Cardiac fibroblast (primary cell): ENCODE measurements around the gene CFAP73.

ENCODE experiments used
- DNase-seq, 2 donors: peaks; one replicate each; pipeline versions ENCODE4 v3.0.0 to v3.0.0-alpha.2; 2010; ENCODE audit warnings: low read depth in 2 of 2
- H3K4me3 ChIP-seq, 2 donors: replicated peaks in 1 of 2; 1 replicate in 1 of 2; 2 replicates in 1 of 2; pipeline ENCODE4 v1.5.1; 2011; ENCODE audit warnings: low read depth in 2 of 2, low read length in 2 of 2, mild to moderate bottlenecking in 2 of 2, moderate library complexity in 1 of 2
- TF ChIP-seq, protein P1 (sequence below): IDR thresholded peaks from one replicate; pipeline ENCODE4 v1.5.1; 2011; ENCODE audit warnings: low read depth, mild to moderate bottlenecking, low read length, inconsistent platforms

CFAP73 gene

DNA sequence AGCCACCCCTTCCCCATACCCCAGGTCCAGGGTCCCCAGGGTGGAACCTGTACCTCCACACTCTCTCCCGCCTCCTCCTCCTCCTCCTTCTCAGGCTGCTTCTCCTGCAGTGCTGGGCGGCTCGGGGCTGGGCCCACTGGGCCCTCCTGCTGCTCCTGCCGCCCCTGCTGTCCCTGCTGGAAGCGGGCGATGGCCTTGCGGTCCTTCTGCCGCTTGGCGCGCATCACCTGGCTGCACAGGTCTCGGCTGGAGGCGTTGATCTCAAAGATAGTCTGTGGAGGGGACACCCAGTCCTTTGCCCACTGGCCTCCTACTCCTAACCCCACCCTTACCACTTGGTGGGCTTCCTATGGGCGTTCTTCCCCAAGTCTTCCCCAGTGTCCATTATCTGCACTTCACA is 14.5 kb downstream of the CFAP73 start:
- no peak for DNase-seq
- no peak overlapping the region for H3K4me3 ChIP-seq
- TF ChIP-seq, protein P1, sequence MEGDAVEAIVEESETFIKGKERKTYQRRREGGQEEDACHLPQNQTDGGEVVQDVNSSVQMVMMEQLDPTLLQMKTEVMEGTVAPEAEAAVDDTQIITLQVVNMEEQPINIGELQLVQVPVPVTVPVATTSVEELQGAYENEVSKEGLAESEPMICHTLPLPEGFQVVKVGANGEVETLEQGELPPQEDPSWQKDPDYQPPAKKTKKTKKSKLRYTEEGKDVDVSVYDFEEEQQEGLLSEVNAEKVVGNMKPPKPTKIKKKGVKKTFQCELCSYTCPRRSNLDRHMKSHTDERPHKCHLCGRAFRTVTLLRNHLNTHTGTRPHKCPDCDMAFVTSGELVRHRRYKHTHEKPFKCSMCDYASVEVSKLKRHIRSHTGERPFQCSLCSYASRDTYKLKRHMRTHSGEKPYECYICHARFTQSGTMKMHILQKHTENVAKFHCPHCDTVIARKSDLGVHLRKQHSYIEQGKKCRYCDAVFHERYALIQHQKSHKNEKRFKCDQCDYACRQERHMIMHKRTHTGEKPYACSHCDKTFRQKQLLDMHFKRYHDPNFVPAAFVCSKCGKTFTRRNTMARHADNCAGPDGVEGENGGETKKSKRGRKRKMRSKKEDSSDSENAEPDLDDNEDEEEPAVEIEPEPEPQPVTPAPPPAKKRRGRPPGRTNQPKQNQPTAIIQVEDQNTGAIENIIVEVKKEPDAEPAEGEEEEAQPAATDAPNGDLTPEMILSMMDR = no peak

DNA sequence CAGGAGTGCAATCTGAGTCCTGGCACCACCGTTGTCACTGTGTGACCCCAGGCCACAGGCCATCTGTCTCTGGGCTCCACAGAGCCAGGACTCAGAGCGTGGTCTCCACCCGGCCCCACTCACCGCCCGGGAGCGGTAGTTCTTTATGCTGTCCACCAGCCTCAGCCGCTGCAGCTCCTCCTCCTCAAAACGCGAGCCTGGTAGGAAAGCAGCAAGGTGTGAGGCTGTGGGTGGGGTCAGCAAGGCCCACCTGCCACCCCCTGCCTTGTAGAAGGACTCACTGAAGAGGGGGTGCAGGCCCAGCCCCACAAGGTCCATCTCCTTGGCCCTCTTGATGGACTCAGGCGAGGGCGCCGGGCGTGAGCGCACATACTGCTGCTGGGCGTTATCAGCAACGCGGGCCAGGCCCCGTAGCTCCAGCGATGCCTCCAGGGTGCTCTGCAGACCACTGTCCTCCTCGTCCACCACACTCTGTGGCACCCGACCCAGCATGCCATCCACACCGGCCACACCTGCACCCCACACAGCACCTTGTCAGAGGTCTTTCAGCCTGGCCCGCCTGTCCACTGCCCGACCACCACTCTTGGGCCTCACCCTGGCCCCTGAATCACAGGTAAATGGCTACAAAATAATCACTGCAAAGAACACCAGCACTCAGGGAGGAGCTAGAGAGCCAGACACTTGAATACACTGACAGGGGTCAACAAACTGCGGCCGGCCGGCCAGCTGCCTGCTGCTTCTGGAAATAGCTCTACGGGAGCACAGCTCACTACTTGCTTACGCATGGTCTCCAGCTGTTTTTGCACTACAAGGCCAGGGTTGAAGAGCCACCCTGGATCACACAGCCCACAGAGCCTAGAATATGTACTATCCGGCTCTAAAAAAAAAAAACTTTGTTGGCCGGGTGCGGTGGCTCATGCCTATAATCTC is 16.3 kb downstream of the CFAP73 start:
- DNase-seq = no peak
- H3K4me3 ChIP-seq = no peak overlapping the region
- TF ChIP-seq, protein P1 = no peak

DNA sequence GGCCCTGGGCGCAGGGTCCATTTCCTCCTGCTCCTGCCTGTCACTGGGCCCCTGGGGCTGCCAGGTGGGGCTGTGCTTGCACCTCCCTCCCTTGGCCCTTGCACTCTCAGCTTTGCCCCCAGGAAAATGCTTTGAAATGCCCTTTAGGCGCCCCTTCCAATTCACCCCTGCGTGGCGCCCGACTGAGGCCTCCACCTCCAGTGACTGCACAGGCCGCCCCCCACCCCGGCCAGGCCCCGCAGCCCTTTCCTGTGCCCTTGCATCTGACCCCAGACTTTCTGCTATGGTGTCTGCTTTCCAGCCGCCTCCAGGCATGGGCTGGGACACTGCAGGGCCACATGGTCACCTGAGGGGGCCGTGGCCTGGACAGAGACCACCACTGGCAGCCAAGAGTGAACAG is 18.3 kb downstream of the CFAP73 start:
- DNase-seq = no peak
- H3K4me3 ChIP-seq = no peak overlapping the region
- TF ChIP-seq, protein P1 = no peak

DNA sequence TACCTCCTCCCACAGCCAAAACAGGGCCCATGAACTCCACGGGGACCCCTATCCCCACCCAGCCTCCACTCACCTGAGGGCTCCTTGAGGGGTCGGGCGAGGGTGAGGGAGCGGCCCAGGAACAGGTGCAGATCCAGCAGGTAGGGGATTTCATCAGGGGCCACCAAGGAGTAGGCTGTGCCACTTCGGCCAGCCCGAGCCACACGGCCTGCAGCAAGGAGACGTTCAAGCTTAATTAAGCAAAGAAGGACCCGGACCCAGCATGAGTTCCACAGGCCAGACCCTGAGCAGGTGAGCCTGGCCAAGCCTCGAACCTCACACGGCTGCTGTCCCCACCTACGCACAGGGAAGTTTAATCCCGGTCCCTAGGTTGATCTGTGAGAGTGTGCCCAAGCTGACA is 20.2 kb downstream of the CFAP73 start:
- DNase-seq = no peak
- no peak overlapping the region for H3K4me3 ChIP-seq
- TF ChIP-seq, protein P1 = no peak

DNA sequence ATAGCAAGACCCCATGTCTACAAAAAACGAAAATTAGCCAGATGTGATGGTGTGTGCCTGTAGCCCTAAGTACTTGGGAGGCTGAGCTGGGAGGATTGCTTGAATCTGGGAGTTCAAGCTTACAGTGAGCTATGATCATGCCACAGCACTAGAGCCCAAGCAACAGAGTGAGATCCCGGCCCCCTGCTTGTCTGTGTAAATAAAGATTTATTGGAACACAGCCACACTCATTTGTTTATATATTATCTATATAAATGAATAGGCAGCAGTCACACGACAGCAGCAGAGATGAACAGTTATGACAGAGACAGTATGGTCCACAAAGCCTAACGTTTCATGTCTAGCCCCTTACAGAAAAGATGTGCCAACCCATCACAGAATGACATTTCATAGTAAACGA is 20.9 kb downstream of the CFAP73 start:
- no peak for DNase-seq
- TF ChIP-seq, protein P1 = no peak

DNA sequence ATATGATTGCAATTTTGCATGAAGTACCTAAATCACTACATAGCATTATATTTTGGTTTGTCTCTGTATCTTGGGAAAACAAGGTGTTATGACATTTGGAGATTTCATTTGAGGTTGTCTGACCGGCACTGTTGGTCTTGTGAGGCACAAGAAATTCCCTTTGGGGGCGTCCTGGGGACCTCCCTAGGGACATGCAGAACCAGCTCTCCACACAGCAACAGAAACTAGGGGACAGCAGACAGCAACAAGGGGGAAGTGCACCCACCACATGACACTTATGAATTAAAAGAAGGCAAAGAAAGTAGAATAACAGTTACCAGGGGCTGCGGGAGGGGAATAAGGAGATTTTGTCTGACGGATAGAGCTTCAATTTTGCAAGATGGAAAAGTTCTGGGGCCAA is 21.4 kb downstream of the CFAP73 start:
- TF ChIP-seq, protein P1 = no peak
- DNase-seq = no peak
- no peak overlapping the region for H3K4me3 ChIP-seq

More for the DNA sequence above, 20.9 kb downstream of the CFAP73 start:
- H3K4me3 ChIP-seq = no peak overlapping the region

DNA sequence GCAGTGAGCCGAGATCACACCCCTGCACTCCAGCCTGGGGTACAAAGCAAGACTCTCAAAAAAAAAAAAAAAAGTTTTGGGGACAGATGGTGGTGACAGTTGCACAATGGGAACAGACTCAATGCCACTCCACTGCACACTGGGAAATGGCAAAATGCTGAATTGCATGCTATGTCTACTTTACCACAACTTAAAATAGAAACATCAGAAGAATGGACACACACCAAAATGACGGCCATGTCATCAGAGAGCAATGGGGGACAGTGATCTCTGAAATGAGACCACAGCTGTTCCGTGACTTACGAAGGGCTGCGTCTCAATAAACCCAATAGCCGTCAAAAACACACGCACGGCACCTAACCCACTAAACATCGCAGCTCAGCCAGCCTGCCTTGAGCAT is 22.0 kb downstream of the CFAP73 start:
- DNase-seq = no peak
- TF ChIP-seq, protein P1 = no peak
- no peak overlapping the region for H3K4me3 ChIP-seq
